ENCODE results near the gene SERTAD3.

DNA sequence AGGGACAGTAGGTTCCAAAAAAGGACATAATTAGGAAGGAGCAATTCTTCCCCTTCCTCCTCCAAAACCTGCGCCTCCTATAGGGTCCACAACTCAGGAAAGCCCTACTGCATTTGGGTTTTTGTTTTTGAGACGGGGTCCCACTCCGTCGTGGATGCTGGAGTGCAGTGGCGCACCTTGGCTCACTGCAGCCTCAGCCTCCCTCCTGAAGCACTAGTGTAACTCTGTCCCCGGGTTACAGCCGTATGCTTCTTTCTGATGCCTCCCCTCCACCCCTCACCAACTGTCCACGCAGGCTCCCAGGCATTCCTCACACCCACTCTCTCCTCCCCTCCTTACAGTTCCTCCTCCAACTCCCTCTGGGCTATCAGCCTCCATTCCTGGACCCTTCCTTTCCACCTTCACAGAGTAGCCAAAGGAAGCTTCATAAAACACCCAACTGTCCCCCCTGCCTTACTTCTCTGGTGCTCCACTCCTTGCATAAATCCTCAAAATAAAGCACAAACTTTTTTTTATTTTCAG, 2.2 kb upstream of the SERTAD3 start:
- TF ChIP-seq CTCF (conservative IDR thresholded peaks at IDR 0.05; ENCODE audit: low read depth, low read length) = no peak
- TF ChIP-seq EZH2 (IDR thresholded peaks at IDR 0.05; ENCODE audit: borderline replicate concordance, low read depth, low read length, poor library complexity, severe bottlenecking) = no peak

Measured in A673 (cell line).